Measurements from ENCODE around the gene RPH3AL. TPM values are rescaled to one million over a fixed set of nuclear protein-coding genes. Genes with fewer than 3 reads are reported as not detected.

RPH3AL gene
- total RNA-seq, 1 donor = 2.9 TPM

DNA sequence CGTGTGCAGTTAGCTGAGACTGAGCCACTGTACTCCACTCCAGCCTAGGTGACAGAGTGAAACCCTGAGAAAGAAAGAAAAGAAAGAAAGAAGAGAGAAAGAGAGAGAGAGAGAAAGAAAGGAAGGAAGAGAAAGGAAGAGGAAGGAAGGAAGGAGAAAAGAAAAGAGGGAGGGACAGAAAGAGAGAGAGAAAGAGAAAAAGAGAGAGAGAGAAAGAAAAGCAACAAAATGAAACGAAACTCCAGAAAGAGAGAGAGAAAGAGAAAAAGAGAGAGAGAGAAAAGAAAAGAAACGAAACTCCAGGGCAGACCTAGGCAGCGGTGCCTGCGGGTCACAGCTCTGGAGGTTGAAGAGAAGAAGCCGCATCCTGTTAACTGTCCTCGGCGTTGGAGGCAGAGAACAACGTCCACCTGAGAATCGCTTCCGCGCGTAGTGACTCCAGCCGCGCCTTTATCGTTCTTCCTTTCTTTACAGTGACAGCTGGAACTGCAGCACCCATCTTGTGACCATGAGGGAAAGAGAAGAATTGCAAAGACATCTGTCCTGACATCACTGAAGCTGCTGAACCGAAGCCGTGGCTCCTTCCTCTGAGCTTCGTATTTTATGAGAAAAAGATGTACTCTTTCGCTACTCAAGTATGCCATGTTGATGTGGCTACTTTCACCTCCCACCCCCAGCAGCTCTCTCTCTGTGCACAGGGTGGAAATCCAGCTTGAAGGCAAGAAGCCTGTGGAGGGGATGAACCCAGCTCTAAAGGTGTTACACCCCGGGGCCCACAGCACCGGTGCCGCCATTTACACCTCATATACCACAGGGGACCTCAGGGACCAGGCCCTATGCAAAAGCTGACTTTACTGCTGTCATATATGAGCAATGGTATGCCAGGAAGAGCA, 114.3 kb downstream of the RPH3AL start:
- no peak overlapping the region for H2AFZ ChIP-seq (ENCODE audit: low read length)
- no peaks in the 10 kb centered on the region for H3K36me3 ChIP-seq (ENCODE audit: insufficient read depth, low read length)
- H3K27me3 ChIP-seq (ENCODE audit: insufficient read depth, low read length) = no peaks in the 10 kb centered on the region
- H3K27ac ChIP-seq (ENCODE audit: low read depth, low read length) = no peak overlapping the region
- H3K4me1 ChIP-seq (ENCODE audit: insufficient read depth, low read length) = no peaks in the 10 kb centered on the region
- no peak for DNase-seq (ENCODE audit: insufficient read length, low spot score, missing footprints)
- H3K9me3 ChIP-seq (ENCODE audit: low read depth, low read length) = no peaks in the 10 kb centered on the region
- H4K20me1 ChIP-seq (ENCODE audit: insufficient read depth, low read length) = no peaks in the 10 kb centered on the region
- no peak overlapping the region for H3K4me2 ChIP-seq (ENCODE audit: insufficient read depth, low read length)
- TF ChIP-seq, protein P1, sequence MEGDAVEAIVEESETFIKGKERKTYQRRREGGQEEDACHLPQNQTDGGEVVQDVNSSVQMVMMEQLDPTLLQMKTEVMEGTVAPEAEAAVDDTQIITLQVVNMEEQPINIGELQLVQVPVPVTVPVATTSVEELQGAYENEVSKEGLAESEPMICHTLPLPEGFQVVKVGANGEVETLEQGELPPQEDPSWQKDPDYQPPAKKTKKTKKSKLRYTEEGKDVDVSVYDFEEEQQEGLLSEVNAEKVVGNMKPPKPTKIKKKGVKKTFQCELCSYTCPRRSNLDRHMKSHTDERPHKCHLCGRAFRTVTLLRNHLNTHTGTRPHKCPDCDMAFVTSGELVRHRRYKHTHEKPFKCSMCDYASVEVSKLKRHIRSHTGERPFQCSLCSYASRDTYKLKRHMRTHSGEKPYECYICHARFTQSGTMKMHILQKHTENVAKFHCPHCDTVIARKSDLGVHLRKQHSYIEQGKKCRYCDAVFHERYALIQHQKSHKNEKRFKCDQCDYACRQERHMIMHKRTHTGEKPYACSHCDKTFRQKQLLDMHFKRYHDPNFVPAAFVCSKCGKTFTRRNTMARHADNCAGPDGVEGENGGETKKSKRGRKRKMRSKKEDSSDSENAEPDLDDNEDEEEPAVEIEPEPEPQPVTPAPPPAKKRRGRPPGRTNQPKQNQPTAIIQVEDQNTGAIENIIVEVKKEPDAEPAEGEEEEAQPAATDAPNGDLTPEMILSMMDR (IDR thresholded peaks at IDR 0.05; ENCODE audit: extremely low read depth, low read depth, low read length) = no peak
- H3K4me3 ChIP-seq (ENCODE audit: insufficient read depth, low read length) = no peak overlapping the region
- no peaks in the 10 kb centered on the region for H3K79me2 ChIP-seq (ENCODE audit: insufficient read depth, low read length)

DNA sequence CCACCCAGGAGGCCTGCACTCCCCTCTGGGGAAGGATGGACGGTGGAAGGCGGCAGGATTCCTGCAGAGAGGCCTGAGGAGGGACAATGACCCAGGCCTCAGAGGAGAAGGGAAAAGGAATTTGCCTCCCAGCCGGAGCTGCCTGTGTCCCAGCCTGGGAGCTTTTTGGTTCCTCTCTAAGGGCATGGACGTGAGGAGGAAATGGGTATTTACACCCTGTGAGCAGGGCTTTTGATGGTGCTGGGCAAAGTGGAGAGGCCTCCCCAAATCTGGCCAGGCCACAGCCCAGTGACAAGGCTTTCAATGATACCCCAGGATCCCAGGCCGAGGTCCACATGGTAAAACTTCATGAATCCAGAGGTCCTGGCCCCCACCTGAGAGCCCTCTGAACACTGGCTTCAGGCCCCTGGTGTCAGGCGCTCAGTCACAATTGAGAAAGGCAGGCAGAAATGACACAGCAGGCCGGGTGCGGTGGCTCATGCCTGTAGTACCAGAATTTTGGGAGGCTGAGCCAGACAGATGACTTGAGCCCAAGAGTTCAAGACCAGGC, 115.1 kb downstream of the RPH3AL start:
- Histone ChIP-seq H3K4me1 (ENCODE audit: insufficient read depth, low read length) (no peaks in the 10 kb centered on the region), H3K79me2 (ENCODE audit: insufficient read depth, low read length) (no peaks in the 10 kb centered on the region), H3K4me2 (ENCODE audit: insufficient read depth, low read length) (no peak overlapping the region), H3K9me3 (ENCODE audit: low read depth, low read length) (no peaks in the 10 kb centered on the region), H3K27ac (ENCODE audit: low read depth, low read length) (no peak overlapping the region), H3K27me3 (ENCODE audit: insufficient read depth, low read length) (no peaks in the 10 kb centered on the region), H4K20me1 (ENCODE audit: insufficient read depth, low read length) (no peaks in the 10 kb centered on the region), H3K36me3 (ENCODE audit: insufficient read depth, low read length) (no peaks in the 10 kb centered on the region), H2AFZ (ENCODE audit: low read length) (no peak overlapping the region), H3K4me3 (ENCODE audit: insufficient read depth, low read length) (no peak overlapping the region)
- peak; percentile 86 for DNase-seq (ENCODE audit: insufficient read length, low spot score, missing footprints)
- TF ChIP-seq, protein P1 (IDR thresholded peaks at IDR 0.05; ENCODE audit: extremely low read depth, low read depth, low read length) = no peak

DNA sequence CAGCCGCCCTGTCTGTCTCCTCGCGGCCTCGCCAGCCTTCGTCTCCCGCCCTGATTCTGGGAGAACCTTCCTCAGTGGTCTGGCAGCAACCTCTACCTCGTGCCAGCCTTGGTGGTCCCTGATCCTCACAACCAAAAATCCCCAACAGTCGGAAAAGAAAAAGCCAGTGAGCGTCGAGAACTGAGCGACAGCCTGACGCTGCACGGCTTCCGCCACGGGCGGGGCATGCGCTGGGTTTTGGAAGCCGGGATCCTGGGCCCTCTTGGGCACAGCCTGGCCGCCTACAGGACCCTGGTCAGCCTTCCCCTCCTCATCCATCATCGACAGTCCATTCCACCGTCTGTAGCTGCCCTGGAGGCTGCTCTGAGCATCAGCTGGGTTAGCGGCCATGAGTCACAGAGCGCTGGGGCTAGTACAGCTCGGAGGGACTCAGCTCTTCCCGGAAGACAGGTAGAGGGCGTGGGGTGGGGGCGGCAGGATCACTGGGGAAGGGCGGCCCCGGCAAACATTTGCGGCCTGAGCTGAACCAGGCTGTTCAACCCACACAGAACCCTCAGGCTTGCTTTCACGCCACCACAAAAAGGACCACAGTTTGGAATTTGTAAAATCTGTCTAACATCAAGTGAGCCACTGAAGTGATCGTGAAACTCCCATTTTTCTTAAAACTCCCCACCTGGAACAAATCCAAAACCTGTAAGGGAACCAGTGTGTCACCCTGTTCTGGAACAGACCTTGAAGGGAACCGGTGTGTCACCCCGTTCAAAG, 115.8 kb downstream of the RPH3AL start:
- H3K9me3 ChIP-seq (ENCODE audit: low read depth, low read length) = no peaks in the 10 kb centered on the region
- no peaks in the 10 kb centered on the region for H4K20me1 ChIP-seq (ENCODE audit: insufficient read depth, low read length)
- no peaks in the 10 kb centered on the region for H3K4me1 ChIP-seq (ENCODE audit: insufficient read depth, low read length)
- no peaks in the 10 kb centered on the region for H3K79me2 ChIP-seq (ENCODE audit: insufficient read depth, low read length)
- TF ChIP-seq, protein P1 (IDR thresholded peaks at IDR 0.05; ENCODE audit: extremely low read depth, low read depth, low read length) = no peak
- no peaks in the 10 kb centered on the region for H3K36me3 ChIP-seq (ENCODE audit: insufficient read depth, low read length)
- H3K4me2 ChIP-seq (ENCODE audit: insufficient read depth, low read length) = no peak overlapping the region
- H3K27me3 ChIP-seq (ENCODE audit: insufficient read depth, low read length) = no peaks in the 10 kb centered on the region
- H3K4me3 ChIP-seq (ENCODE audit: insufficient read depth, low read length) = no peak overlapping the region
- H2AFZ ChIP-seq (ENCODE audit: low read length) = no peak overlapping the region
- no peak overlapping the region for H3K27ac ChIP-seq (ENCODE audit: low read depth, low read length)
- peak; percentile 63 for DNase-seq (ENCODE audit: insufficient read length, low spot score, missing footprints)

Measured in osteoblast (primary cell).